ENCODE results near the gene FAM76A. TPM values are rescaled to one million over a fixed set of nuclear protein-coding genes. Genes with fewer than 3 reads are reported as not detected.
"Not testable (repeated sequence)": the region's sequence is repeated elsewhere in the genome, so short reads cannot be mapped to it uniquely, and the experiment has no call there.

FAM76A gene
- total RNA-seq, 6 experiments from 2014 or later, result 6.7 to 9.2 (median 7.8) TPM

GRCh38 chr1:27787895-27788294, 62.1 kb downstream of the FAM76A start:
- peak; percentile 30 for DNase-seq
- Mint-ChIP-seq H3K27me3 (ENCODE audit: insufficient read depth) (no peaks in the 10 kb centered on the region), H3K27ac (no peak overlapping the region; the same call in 1 of the 2 replicates), H3K4me3 (no peak overlapping the region), H3K36me3 (ENCODE audit: low read depth) (peaks cover 13% of the 10 kb centered on the region), H3K4me1 (ENCODE audit: low read depth) (peaks cover 49% of the 10 kb centered on the region), H3K9me3 (no peaks in the 10 kb centered on the region)
- no peak for TF ChIP-seq CTCF (IDR thresholded peaks at IDR 0.05)

- peak; percentile 11 for DNase-seq
- no peak overlapping the region for H3K4me3 Mint-ChIP-seq
- peaks cover 18% of the 10 kb centered on the region for H3K36me3 Mint-ChIP-seq (ENCODE audit: low read depth)
- TF ChIP-seq CTCF (IDR thresholded peaks at IDR 0.05), result no peak
- H3K9me3 Mint-ChIP-seq, result no peaks in the 10 kb centered on the region
- no peaks in the 10 kb centered on the region for H3K27me3 Mint-ChIP-seq (ENCODE audit: insufficient read depth)
- H3K27ac Mint-ChIP-seq, result peak overlapping the region; percentile 78
- H3K4me1 Mint-ChIP-seq (ENCODE audit: low read depth), result peaks cover 45% of the 10 kb centered on the region
Measured at GRCh38 chr1:27789540-27790041, 63.8 kb downstream of the FAM76A start.

- not testable (repeated sequence) for H3K27me3 Mint-ChIP-seq (ENCODE audit: insufficient read depth); H3K4me3 Mint-ChIP-seq; H3K9me3 Mint-ChIP-seq; DNase-seq; H3K27ac Mint-ChIP-seq
- peaks cover 38% of the 10 kb centered on the region for H3K4me1 Mint-ChIP-seq (ENCODE audit: low read depth)
- H3K36me3 Mint-ChIP-seq (ENCODE audit: low read depth), result peaks cover 23% of the 10 kb centered on the region
Measured at GRCh38 chr1:27790270-27790669, 64.5 kb downstream of the FAM76A start.

GRCh38 chr1:27795601-27796000, 69.8 kb downstream of the FAM76A start:
- H3K27me3 Mint-ChIP-seq (ENCODE audit: insufficient read depth), result no peaks in the 10 kb centered on the region
- no peak for DNase-seq
- no peak for TF ChIP-seq CTCF (IDR thresholded peaks at IDR 0.05)
- no peaks in the 10 kb centered on the region for H3K9me3 Mint-ChIP-seq
- H3K27ac Mint-ChIP-seq, result peak overlapping the region; percentile 36; the same call in 1 of the 2 replicates
- peaks cover 10% of the 10 kb centered on the region for H3K4me1 Mint-ChIP-seq (ENCODE audit: low read depth)
- H3K36me3 Mint-ChIP-seq (ENCODE audit: low read depth), result peaks cover 39% of the 10 kb centered on the region
- H3K4me3 Mint-ChIP-seq, result no peak overlapping the region

- Mint-ChIP-seq H3K4me3 (no peak overlapping the region), H3K27me3 (ENCODE audit: insufficient read depth) (no peaks in the 10 kb centered on the region), H3K27ac (no peak overlapping the region), H3K9me3 (no peaks in the 10 kb centered on the region), H3K4me1 (ENCODE audit: low read depth) (no peaks in the 10 kb centered on the region), H3K36me3 (ENCODE audit: low read depth) (peaks cover 18% of the 10 kb centered on the region)
- DNase-seq, result no peak
- no peak for TF ChIP-seq CTCF (IDR thresholded peaks at IDR 0.05)
Measured at GRCh38 chr1:27804791-27805190, 79.0 kb downstream of the FAM76A start.

GRCh38 chr1:27806758-27807157, 81.0 kb downstream of the FAM76A start:
- TF ChIP-seq CTCF (IDR thresholded peaks at IDR 0.05), result no peak
- Mint-ChIP-seq H3K9me3 (no peaks in the 10 kb centered on the region), H3K27me3 (ENCODE audit: insufficient read depth) (no peaks in the 10 kb centered on the region), H3K27ac (no peak overlapping the region), H3K4me1 (ENCODE audit: low read depth) (no peaks in the 10 kb centered on the region), H3K4me3 (no peak overlapping the region), H3K36me3 (ENCODE audit: low read depth) (peaks cover 16% of the 10 kb centered on the region)
- DNase-seq, result no peak
